ENCODE results near the gene ITGA2. TPM values are rescaled to one million over a fixed set of nuclear protein-coding genes. Genes with fewer than 3 reads are reported as not detected.

Gene ITGA2
- polyA plus RNA-seq (2011; rRNA removed) (5.3 and 10.1 TPM in 2 replicates), polyA minus RNA-seq (2011; rRNA and poly(A)+ RNA removed) (8.4 and 10.4 TPM in 2 replicates)

GRCh38 chr5:52989025-52989780, at the start of gene ITGA2:
TSS of gene ITGA2 (plus strand) at chr5:52989352. CDS start at chr5:52989469, 117 bp downstream.
- DNase-seq (ENCODE audit: low read depth), result no peak
- peak within 1 kb of the TSS; percentile 67 for H3K4me3 ChIP-seq (ENCODE audit: low read depth, low read length)
- TF ChIP-seq CTCF (IDR thresholded peaks at IDR 0.05; ENCODE audit: insufficient read depth, low read depth, low read length), result 0 out of 2 replicates have a peak, but pooled peaks have one; percentile 8
- H3K36me3 ChIP-seq (ENCODE audit: control insufficient read depth, insufficient read depth, low read length), result no peaks in the 10 kb centered on the region
- POLR2A ChIA-PET, result interaction anchor here (0.6 to 1.1 kb wide), 3 partner anchors 11 to 35 kb away, joined by 3 to 15 read pairs (median 4); no protein-coding TSS in a partner anchor
- H3K27me3 ChIP-seq (ENCODE audit: control insufficient read depth, insufficient read depth, low read length), result no peaks in the 10 kb centered on the region
- CTCF ChIA-PET, result interaction anchor here (0.6 to 1.7 kb wide), 8 partner anchors 10 to 108 kb away, joined by 3 to 4 read pairs (median 3); no protein-coding TSS in a partner anchor

- H3K36me3 ChIP-seq (ENCODE audit: control insufficient read depth, insufficient read depth, low read length), result no peaks in the 10 kb centered on the region
- DNase-seq (ENCODE audit: low read depth), result no peak
- no peak overlapping the region for H3K4me3 ChIP-seq (ENCODE audit: low read depth, low read length)
- ChIA-PET CTCF (interaction anchor here (0.6 to 1.9 kb wide), 7 partner anchors 14 to 1272 kb away, joined by 3 to 6 read pairs (median 3); no protein-coding TSS in a partner anchor), POLR2A (no interaction called here)
- TF ChIP-seq CTCF (IDR thresholded peaks at IDR 0.05; ENCODE audit: insufficient read depth, low read depth, low read length), result no peak
- no peaks in the 10 kb centered on the region for H3K27me3 ChIP-seq (ENCODE audit: control insufficient read depth, insufficient read depth, low read length)
Measured at GRCh38 chr5:52943285-52943684, 45.9 kb upstream of the ITGA2 start.

GRCh38 chr5:52943808-52944207, 45.3 kb upstream of the ITGA2 start:
- ChIA-PET CTCF (interaction anchor here (0.6 to 2.5 kb wide), 9 partner anchors 15 to 1271 kb away, joined by 3 to 16 read pairs (median 4); no protein-coding TSS in a partner anchor), POLR2A (no interaction called here)
- Histone ChIP-seq H3K36me3 (ENCODE audit: control insufficient read depth, insufficient read depth, low read length) (no peaks in the 10 kb centered on the region), H3K4me3 (ENCODE audit: low read depth, low read length) (no peak overlapping the region), H3K27me3 (ENCODE audit: control insufficient read depth, insufficient read depth, low read length) (no peaks in the 10 kb centered on the region)
- DNase-seq (ENCODE audit: low read depth), result no peak
- TF ChIP-seq CTCF (IDR thresholded peaks at IDR 0.05; ENCODE audit: insufficient read depth, low read depth, low read length), result no peak

GRCh38 chr5:52945040-52945439, 44.1 kb upstream of the ITGA2 start:
- DNase-seq (ENCODE audit: low read depth), result no peak
- Histone ChIP-seq H3K4me3 (ENCODE audit: low read depth, low read length) (no peak overlapping the region; the same call in 1 of the 2 replicates), H3K27me3 (ENCODE audit: control insufficient read depth, insufficient read depth, low read length) (no peaks in the 10 kb centered on the region), H3K36me3 (ENCODE audit: control insufficient read depth, insufficient read depth, low read length) (no peaks in the 10 kb centered on the region)
- no peak for TF ChIP-seq CTCF (IDR thresholded peaks at IDR 0.05; ENCODE audit: insufficient read depth, low read depth, low read length)
- ChIA-PET POLR2A (no interaction called here), CTCF (interaction anchor here (1.9 to 2.5 kb wide), 2 partner anchors 30 to 152 kb away, joined by 6 to 16 read pairs; no protein-coding TSS in a partner anchor)

- no peak for DNase-seq (ENCODE audit: low read depth)
- TF ChIP-seq CTCF (IDR thresholded peaks at IDR 0.05; ENCODE audit: insufficient read depth, low read depth, low read length), result no peak
- Histone ChIP-seq H3K4me3 (ENCODE audit: low read depth, low read length) (no peak overlapping the region), H3K36me3 (ENCODE audit: control insufficient read depth, insufficient read depth, low read length) (no peaks in the 10 kb centered on the region), H3K27me3 (ENCODE audit: control insufficient read depth, insufficient read depth, low read length) (no peaks in the 10 kb centered on the region)
- CTCF ChIA-PET, result interaction anchor here (0.7 to 5.0 kb wide), 5 partner anchors 14 to 151 kb away, joined by 3 to 107 read pairs (median 13); no protein-coding TSS in a partner anchor
- POLR2A ChIA-PET, result no interaction called here
Measured at GRCh38 chr5:52947208-52947607, 41.9 kb upstream of the ITGA2 start.
